ENCODE measurements around the gene VSNL1. TPM values are rescaled to one million over a fixed set of nuclear protein-coding genes. Genes with fewer than 3 reads are reported as not detected.

VSNL1 gene
- total RNA-seq, 1 donor from 2014 or later = 15.8 TPM

DNA sequence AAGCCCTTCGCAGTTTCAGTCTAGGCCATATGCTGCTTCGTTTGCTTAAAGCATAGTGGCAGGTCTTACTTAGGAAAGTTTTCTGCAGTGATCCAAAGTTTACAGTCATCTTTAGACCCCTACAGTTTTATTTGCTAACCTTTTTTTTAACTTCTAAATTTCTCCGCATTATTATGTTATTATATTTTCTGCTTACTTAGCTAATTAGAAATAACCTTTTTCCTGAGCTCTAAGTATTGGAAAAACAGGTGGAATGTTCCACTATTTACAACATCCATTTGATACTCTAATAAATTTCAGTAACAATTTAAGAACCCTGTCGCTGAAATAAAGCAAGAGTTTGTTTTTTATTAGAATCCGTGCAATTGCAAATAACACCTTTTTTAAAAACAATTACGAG, 18.2 kb upstream of the VSNL1 start:
- Histone ChIP-seq H3K27ac (replicated peaks) (no peak overlapping the region), H3K9me3 (replicated peaks) (no peaks in the 10 kb centered on the region), H3K36me3 (no peaks in the 10 kb centered on the region), H3K4me3 (no peak overlapping the region), H3K4me1 (peaks cover 8% of the 10 kb centered on the region), H3K27me3 (ENCODE audit: low read depth) (peaks cover 10% of the 10 kb centered on the region)
- TF ChIP-seq, protein P1, sequence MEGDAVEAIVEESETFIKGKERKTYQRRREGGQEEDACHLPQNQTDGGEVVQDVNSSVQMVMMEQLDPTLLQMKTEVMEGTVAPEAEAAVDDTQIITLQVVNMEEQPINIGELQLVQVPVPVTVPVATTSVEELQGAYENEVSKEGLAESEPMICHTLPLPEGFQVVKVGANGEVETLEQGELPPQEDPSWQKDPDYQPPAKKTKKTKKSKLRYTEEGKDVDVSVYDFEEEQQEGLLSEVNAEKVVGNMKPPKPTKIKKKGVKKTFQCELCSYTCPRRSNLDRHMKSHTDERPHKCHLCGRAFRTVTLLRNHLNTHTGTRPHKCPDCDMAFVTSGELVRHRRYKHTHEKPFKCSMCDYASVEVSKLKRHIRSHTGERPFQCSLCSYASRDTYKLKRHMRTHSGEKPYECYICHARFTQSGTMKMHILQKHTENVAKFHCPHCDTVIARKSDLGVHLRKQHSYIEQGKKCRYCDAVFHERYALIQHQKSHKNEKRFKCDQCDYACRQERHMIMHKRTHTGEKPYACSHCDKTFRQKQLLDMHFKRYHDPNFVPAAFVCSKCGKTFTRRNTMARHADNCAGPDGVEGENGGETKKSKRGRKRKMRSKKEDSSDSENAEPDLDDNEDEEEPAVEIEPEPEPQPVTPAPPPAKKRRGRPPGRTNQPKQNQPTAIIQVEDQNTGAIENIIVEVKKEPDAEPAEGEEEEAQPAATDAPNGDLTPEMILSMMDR (IDR thresholded peaks at IDR 0.05; ENCODE audit: borderline replicate concordance) = no peak
- DNase-seq = no peak
- intact Hi-C loops (cut with micrococcal nuclease) = no loop called here

DNA sequence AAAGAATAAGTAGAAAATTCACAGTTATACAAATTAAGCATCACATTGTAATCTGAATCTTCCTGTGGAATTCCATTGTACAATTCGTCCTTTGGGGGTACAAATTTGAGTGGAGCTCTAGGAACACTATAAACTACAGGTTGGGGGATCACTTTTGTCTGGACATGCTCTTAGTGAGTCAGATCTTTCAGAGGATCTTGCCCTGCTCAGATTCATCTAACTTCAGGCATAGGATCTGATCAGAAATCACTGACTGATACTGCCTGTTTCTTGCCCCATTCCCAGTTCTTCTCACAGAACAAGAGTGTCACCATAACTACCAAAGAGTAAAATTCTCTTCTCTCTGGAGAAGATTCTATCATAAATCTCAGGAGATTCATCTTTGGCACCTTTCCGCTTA, 10.7 kb upstream of the VSNL1 start:
- TF ChIP-seq, protein P1 (IDR thresholded peaks at IDR 0.05; ENCODE audit: borderline replicate concordance) = no peak
- Histone ChIP-seq H3K4me1 (no peaks in the 10 kb centered on the region), H3K27me3 (ENCODE audit: low read depth) (no peaks in the 10 kb centered on the region), H3K27ac (replicated peaks) (no peak overlapping the region), H3K4me3 (no peak overlapping the region), H3K9me3 (replicated peaks) (no peaks in the 10 kb centered on the region), H3K36me3 (no peaks in the 10 kb centered on the region)
- intact Hi-C loops (cut with micrococcal nuclease) = no loop called here
- DNase-seq = no peak

DNA sequence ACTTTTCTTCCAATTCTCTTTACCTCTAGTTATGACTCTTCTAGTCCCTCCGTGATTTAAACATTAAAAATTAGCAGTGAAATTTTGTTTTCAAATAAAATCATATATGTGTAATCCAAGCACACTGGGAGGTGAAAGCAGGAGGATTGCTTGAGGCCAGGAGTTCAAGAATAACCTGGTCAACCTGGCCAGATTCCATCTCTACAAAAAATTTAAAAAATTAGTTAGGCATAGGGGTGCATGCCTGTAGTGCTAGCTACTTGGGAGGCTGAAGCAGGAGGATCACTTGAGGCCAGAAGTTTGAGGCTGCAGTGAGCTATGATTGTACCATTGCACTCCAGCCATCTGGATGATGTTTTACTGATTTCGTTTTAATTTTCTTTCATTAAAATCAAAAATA, 7.0 kb upstream of the VSNL1 start:
- TF ChIP-seq, protein P1 (IDR thresholded peaks at IDR 0.05; ENCODE audit: borderline replicate concordance) = no peak
- H3K9me3 ChIP-seq (replicated peaks) = no peaks in the 10 kb centered on the region
- H3K27ac ChIP-seq (replicated peaks) = no peak overlapping the region
- peaks cover 2% of the 10 kb centered on the region for H3K4me1 ChIP-seq
- H3K4me3 ChIP-seq = no peak overlapping the region
- peaks cover 24% of the 10 kb centered on the region for H3K27me3 ChIP-seq (ENCODE audit: low read depth)
- no peaks in the 10 kb centered on the region for H3K36me3 ChIP-seq
- intact Hi-C loops (cut with micrococcal nuclease) = no loop called here
- DNase-seq = no peak

DNA sequence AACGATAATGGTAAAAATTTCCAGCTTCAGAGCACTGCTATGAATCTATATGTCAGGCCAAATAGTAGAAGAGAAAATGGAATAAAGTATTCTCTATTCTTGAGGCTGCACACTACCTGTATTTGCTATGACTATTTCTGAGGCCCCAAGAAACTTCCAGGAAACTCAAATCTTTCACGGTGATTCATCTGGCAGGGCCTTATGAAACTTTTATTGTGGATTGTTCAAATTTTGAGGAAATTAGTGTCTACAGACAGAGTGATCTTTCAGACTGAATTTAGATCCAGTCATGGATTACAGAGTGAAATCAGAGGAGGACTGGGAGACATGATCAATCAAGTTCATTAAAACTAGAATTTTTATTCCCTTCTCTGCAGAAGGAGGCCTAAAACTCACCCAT, 4.1 kb upstream of the VSNL1 start:
- H3K36me3 ChIP-seq = no peaks in the 10 kb centered on the region
- H3K4me1 ChIP-seq = peaks cover 28% of the 10 kb centered on the region
- peaks cover 51% of the 10 kb centered on the region for H3K27me3 ChIP-seq (ENCODE audit: low read depth)
- no peak overlapping the region for H3K4me3 ChIP-seq
- intact Hi-C loops (cut with micrococcal nuclease) = no loop called here
- H3K9me3 ChIP-seq (replicated peaks) = no peaks in the 10 kb centered on the region
- TF ChIP-seq, protein P1 (IDR thresholded peaks at IDR 0.05; ENCODE audit: borderline replicate concordance) = no peak
- DNase-seq = no peak
- no peak overlapping the region for H3K27ac ChIP-seq (replicated peaks)

DNA sequence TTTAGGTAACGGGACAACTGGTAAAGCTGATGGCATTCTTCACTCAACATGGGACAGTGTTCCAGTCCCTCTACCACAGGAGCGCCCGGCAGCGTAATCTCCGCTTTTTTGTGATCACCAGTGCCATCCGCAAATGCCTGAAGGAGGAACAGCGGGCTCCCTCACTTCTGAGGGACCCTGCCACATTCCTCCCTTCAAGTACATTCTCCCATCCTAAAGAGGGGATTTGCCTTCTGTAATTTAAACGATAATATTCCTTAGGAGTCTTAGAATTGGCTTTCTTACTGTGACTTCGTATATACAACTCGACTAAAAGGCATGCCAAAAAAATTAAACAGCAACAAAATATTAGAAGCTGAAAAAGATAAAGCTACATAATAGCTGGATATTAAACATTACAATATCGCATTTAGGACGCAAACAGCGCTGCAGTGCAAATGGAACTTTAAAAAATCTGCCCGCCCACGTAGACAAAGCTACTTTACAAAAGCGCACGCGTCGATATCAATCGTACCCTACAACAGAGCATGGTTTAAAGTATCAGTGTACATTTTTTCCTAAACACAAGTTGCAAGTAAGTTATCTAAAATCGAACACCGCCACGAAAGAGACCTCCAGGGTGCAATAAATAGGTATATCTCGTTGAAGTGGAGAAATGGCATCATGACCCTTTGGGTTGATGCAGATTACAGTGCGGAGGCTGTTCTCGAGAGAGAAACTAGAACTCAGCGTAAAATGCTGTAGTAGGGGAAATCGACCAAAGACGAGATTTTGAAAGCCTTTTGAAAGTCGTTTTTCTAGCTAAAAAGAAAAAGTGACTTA, 2.3 kb upstream of the VSNL1 start:
- no peak for DNase-seq
- H3K27ac ChIP-seq (replicated peaks) = peak overlapping the region; percentile 91
- peaks cover 70% of the 10 kb centered on the region for H3K27me3 ChIP-seq (ENCODE audit: low read depth)
- no peaks in the 10 kb centered on the region for H3K36me3 ChIP-seq
- intact Hi-C loops (cut with micrococcal nuclease) = no loop called here
- H3K9me3 ChIP-seq (replicated peaks) = no peaks in the 10 kb centered on the region
- H3K4me3 ChIP-seq = peak overlapping the region; percentile 72
- TF ChIP-seq, protein P1 (IDR thresholded peaks at IDR 0.05; ENCODE audit: borderline replicate concordance) = no peak
- H3K4me1 ChIP-seq = peaks cover 36% of the 10 kb centered on the region
